GM13977 (cell line): ENCODE results near the gene MAFG.

ENCODE experiments used
- DNase-seq: peaks from one replicate; pipeline ENCODE4 v3.0.0; 2012; ENCODE audit warnings: low spot score
- in situ Hi-C: fragments of 300-500 bp; cut with MboI; formaldehyde crosslinking; loops from one replicate; pipeline ENCODE4 v1.12.0; 2022; ENCODE audit warnings: low sequenced_read_pairs, low pct_unique_long_range_greater_than_20kb, mixed read lengths, inconsistent platforms; ENCODE audit not compliant: unreplicated experiment
- TF ChIP-seq, protein P1 (sequence below): IDR thresholded peaks from 2 replicates; pipeline ENCODE4 v1.5.1; 2012; ENCODE audit warnings: mild to moderate bottlenecking, control low read depth; ENCODE audit not compliant: insufficient read depth; ENCODE audit errors: extremely low read depth, missing control alignments

Gene MAFG

DNA sequence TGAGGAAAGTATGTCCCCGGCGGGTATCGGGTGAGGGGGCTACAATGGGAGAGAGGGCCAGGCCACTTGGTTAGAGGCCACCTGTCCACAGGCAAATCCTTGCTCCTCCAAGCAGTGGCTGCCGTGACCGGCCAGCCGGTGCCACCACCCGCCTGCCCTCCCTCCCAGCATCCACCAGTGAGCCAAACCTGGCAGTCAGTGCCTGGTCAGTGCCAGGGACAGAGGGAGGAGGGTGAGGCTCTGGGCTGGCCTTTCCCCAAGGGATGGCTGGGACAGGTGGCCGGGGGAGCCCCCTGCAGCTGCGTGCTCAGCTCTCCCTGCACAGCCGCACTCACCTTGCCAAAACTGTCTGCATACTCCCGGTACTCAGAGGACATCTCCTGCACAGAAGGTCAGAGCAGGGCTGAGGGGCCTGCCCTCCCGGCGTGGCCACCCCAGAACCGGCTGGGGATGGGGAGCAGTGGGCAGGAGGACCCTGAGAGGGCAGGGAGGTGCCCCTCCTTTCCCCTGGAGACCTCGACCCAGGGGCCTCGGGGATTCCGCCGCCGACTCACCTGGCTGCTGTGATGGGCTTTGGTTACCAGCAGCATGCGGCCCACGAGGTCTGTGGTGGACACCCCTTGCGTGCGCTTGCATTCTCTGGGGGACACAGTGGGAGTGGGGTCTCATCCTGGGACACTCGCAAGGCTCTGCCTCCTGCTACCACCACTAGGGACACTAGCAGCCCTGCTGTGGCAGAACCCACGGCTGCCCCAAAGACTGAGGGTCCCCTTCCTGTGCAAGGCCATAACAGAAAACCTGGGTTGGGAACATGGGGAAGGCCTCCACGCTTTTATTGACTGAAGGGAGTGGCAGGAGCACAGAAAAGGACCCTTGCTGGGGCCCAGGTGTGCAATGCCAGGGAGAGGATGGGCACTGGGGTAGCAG lies 20.1 kb downstream of the MAFG start:
- TF ChIP-seq, protein P1, sequence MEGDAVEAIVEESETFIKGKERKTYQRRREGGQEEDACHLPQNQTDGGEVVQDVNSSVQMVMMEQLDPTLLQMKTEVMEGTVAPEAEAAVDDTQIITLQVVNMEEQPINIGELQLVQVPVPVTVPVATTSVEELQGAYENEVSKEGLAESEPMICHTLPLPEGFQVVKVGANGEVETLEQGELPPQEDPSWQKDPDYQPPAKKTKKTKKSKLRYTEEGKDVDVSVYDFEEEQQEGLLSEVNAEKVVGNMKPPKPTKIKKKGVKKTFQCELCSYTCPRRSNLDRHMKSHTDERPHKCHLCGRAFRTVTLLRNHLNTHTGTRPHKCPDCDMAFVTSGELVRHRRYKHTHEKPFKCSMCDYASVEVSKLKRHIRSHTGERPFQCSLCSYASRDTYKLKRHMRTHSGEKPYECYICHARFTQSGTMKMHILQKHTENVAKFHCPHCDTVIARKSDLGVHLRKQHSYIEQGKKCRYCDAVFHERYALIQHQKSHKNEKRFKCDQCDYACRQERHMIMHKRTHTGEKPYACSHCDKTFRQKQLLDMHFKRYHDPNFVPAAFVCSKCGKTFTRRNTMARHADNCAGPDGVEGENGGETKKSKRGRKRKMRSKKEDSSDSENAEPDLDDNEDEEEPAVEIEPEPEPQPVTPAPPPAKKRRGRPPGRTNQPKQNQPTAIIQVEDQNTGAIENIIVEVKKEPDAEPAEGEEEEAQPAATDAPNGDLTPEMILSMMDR = peak; percentile 8
- no peak for DNase-seq
- in situ Hi-C loops = no loop called here

DNA sequence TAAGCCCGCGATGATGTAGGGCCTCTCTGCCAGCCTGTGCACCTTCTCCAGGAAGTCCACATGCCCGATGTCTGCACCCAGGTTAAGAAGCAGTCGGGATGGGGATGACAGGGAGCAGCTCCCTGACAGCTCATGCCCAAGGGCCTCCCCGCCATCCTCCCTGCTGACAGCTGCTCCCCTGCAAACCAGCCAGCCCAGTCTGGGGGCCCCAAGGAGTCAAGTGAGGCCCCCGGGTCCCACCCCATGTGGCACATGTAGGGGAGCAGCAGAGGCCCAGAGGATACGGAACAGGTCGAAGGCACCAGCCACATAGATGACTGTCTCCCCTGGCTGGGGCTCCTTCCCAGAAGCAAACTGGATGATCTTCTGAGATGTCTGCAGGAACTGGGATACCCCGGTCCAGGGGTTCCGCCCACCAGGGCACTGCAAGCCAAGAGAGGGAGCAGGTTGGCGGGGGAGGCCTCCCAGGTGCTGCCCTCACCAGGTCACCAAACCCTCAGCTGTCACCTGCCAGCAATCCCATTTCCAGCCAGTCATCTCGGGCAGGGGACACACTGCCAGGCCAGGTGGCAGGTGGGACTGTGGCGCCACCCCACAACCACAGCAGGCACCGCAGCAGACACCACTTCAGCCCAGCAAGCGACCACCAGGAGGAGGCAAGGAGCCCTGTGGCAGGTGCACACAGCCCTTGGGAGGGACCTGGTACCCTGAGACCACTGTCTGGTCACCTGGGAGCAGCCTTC lies 20.9 kb downstream of the MAFG start:
- in situ Hi-C loops = no loop called here
- TF ChIP-seq, protein P1 = no peak
- DNase-seq = no peak

DNA sequence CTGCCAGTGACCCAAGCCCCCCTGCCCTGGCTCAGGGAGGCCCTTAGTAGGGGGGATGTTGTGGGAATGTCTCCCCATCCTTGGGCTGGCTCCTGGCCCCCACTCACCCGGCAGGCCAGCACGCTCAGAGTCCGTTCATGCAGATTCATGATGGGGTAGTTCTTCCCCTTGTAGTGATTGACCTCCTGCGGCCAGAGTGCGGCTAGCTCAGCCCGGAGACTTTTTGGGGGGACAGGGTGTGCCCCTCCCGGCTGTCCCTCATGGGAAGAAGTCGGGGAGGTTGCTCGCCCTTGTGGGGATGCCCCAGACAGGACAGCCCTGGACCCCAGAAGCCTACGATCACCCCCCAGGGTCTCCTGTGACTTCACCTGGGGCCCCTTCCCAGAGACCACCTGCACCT lies 21.5 kb downstream of the MAFG start:
- TF ChIP-seq, protein P1 = no peak
- DNase-seq = no peak
- in situ Hi-C loops = no loop called here

DNA sequence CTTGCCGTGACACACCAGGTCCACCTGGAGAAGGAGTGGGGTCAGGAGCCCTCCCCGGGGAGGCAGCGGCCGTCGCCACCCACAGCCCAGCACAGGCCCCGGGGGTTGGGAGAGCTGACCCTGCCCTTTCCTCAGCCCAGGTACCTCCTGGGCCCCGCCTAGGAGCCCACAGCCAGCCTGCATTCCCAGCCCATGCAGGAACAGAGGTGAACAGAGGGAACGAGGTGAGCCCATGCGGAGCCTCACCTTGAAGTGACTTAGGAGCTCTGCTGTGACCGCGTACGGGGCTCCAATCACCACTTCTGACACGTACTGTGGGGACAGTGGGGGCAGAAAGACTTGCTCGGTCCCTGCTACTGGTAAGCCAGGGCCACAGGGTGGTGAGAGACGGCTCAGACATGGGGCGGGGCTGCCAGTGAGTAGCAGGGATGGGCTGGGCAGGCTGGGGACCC lies 22.1 kb downstream of the MAFG start:
- no peak for DNase-seq
- in situ Hi-C loops = no loop called here
- TF ChIP-seq, protein P1 = no peak

DNA sequence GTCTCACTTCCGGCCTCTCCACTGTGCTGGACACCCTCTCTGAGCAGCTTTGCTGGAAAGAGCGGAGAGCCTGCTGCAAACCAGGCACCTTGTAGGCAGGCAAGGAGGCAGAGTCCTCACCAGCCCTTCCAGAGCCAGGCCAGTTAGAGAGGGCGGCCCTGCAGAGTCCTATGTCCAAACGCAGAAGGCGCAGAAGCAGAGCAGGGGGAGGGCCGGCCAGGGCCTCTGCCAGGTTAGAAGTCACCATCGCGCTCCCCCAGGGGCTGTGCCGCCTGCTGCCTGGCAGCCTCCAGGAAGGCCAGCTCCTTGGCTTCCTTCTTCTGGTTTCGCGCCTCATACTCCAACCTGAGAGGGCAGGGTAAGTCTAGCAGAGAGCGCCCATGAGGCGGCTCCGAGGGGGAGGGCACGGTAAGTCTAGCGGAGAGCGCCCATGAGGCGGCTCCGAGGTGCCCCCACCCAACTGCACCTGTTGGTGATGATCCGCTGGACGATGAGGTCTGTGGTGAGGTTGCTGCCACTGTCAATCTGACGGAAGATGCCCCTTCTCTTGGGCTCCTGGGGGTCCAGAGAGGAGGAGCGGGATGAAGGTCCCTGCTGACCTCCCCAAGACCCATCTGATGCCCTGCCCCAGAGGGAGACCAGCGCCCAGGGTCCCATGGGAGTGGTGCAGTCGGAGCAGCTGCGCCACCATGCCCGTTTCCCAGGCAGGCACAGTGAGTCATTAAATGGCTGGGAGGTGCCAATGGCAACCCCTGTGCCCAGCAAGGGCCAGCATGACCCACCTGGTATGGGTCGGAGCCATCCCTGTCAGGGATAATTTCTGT lies 22.7 kb downstream of the MAFG start:
- no peak for DNase-seq
- in situ Hi-C loops = no loop called here
- TF ChIP-seq, protein P1 = no peak

DNA sequence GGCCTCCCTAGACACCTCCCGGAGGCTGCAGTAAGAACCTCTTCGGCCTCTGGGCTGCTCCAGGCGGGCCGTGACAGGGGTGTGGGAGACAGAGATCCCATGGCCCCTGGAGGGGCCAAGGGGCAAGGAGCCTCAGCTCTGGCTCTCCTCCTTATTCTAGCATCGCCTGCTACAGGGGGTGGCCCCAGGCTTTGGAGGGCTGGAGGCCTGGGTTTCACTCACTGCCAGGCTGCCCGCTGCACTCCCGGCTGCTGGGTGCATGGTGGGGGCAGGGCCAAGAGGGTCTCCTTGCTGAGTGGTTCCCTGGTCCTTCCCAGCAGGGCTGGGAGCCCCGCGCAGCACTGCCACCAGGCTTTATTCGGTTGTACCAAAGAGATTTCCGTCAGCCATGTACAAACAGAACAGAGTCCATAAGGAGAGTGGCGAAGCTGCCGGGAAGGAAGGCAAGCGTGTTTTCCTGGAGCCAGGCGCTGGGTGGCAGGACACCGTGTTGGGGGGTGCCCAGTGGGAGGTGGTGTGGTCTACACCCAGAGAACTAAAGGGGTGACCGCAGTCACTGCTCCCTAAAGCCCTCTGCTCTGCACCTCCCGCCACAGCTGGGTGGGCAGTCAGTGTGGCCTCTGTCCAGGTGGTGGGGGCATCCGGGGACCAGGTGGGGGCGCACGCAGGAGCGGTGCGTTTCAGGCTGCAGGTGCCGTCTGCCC lies 23.5 kb downstream of the MAFG start:
- in situ Hi-C loops = no loop called here
- DNase-seq = no peak
- TF ChIP-seq, protein P1 = no peak
